Caki2 (cell line): ENCODE results near the gene ITGBL1. TPM values are rescaled to one million over a fixed set of nuclear protein-coding genes. Genes with fewer than 3 reads are reported as not detected.

ENCODE experiments used
- DNase-seq: peaks from one replicate; pipeline ENCODE4 v3.0.0-alpha.2; 2015; ENCODE audit warnings: low read depth
- in situ Hi-C: cut with HindIII; loops from 2 replicates; pipeline ENCODE4 v1.10.0; 2016; ENCODE audit warnings: low sequenced_read_pairs, low pct_unique_long_range_greater_than_20kb, mixed read lengths
- total RNA-seq: library from RNA; depleted of rRNA; stranded (reverse); fragments of >200 nt; shearing (Covaris generic); gene quantifications from 2 replicates; pipeline ENCODE4 v1.2.3, GENCODE V29; 2014; ENCODE audit warnings: low replicate concordance

ITGBL1 gene
- total RNA-seq, 1 experiment from 2014 or later: not detected

- DNase-seq: no peak
- in situ Hi-C loops: no loop called here
Observed at GRCh38 chr13:101447852-101448251, 4.6 kb upstream of the ITGBL1 start.

DNA sequence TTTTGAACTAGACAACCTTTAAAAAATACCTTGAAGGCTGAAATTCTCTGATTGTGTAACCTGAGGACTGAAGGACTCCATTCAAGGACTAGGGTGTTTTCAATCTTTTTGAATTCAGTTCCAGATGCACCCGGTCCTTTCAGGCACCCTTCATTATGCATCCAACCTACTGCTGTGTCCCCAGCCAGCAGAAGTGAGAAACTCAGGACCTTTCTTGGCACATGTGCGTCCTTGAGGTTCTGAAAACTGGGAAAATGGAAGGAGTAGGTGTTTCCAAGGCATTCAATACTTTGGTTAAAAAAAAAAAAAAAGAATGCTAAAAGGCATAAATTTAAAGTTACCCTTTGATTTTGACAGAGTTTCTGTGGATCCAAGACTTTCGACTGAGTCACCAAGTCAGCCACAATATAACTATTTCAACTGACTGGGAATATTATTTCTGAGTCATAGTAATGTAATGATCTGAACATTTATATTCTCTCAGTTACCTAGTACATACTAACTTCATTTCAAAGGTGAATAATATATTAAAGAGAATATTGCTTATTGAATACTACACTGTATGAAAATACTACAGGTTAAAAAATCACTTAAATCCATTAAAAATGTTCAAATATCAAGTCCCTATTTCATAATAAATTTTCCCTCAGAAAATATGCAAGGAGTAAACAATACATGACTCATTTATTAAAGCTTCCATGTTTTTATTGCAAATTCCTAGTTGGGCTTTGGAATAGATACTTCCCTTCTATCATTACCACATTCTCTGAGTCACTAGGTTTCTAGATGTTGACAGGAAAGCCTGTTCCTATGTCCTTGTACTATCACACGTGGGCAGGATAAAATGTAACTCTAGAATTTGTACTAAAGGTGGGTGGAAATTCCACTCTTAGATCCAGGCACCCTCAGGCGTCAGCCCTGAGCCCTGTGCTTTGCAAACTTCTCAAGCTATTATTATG is 2.4 kb upstream of the ITGBL1 start:
- in situ Hi-C loops: no loop called here
- DNase-seq: peak; percentile 55

DNA sequence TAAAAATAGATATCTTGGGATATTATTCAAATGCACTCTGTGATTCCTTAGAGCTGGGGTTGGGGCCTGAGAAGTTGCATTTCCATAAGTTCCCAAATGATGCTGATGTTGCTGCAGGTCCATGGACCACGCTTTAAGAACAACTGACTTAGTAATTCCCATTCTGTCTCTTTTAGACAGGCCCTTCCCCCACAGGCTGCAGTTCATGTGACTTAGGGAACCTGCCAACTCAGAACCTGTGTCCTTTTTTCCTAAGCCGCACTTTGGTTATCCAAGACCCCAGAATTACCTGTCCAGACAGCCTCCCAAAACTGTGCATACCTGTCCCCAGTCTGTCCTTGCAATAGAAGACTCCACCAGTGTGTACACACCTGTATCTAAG is 1.7 kb upstream of the ITGBL1 start:
- in situ Hi-C loops: no loop called here
- no peak for DNase-seq

DNA sequence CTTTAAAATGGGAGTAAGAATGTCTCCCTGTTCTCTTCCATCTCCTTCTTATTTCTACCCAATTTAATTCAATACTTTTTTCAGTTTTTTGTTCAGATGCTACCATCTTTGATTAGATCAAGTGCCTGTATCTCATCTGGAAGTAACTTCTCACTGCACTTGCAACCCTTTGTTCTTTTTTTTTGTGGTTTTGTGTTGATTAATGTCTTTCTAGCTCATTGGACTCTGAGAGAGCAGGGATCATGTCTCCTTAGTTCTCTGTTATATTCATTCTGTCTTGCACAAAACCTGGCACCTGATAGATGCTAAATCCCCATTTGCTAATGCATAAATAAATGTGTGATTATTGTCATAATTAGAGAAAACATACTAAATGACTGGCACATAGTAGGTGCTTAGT is 834 bp upstream of the ITGBL1 start:
- in situ Hi-C loops: no loop called here
- no peak for DNase-seq

DNA sequence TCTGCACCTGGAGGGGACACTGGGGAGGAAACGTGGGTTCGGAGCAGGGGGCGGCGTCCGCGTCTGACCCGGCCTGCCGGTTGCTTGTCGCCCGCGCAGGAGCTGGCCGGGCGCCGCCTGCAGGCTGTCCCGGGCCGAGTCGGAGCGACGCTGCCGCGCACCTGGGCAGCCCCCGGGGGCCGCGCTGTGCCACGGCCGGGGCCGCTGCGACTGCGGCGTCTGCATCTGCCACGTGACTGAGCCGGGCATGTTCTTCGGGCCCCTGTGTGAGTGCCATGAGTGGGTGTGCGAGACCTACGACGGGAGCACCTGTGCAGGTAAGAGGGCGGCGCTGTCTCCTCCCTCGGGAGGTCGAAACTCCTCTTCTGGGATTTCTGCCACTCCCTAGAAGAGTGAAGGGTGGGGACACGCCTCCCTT is 1.3 kb downstream of the ITGBL1 start:
- DNase-seq: no peak
- in situ Hi-C loops: no loop called here

DNA sequence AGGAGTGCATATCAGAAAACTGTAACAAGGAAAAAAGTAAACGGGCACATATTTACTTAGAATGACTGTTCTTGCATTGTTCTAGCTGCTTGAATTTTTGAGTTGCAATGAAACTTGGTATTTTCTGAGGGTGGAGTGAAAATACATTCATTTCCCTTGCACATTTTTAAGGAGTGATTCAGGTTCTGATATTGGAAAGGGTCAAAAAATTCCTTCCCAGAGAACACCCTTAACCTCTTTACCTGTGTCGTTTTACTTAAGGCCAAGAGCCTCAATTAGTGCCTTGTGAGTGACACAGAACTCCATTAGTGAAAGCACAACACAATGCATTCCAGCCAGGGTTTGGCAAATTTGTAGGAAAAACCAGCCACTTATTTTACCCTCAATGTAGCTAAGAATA is 2.3 kb downstream of the ITGBL1 start:
- in situ Hi-C loops: no loop called here
- peak; percentile 50 for DNase-seq

GRCh38 chr13:101455863-101456262 is 3.4 kb downstream of the ITGBL1 start:
- peak; percentile 77 for DNase-seq
- in situ Hi-C loops: no loop called here

- DNase-seq: no peak
- in situ Hi-C loops: no loop called here
Observed at GRCh38 chr13:101457176-101457575, 4.7 kb downstream of the ITGBL1 start.

DNA sequence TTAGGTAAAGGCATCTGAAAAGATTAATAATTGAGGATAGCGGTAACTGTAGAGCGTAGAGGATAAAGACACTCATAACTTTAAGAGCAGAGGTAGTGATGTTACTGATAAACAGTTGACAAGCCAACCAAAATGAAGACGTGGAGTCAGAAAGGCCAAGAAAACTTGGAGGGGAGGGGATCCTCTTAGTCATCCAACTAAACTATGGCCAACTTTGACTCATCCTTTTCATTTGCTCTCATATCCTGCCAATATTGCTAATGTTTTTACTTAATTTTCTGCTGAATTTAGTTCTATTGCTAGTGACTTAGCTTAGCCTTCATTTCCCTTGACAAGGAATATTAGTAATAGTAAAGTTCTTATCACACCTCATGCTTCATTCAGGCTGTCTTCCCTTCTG is 13.4 kb downstream of the ITGBL1 start:
- DNase-seq: no peak
- in situ Hi-C loops: no loop called here

- DNase-seq: no peak
- in situ Hi-C loops: no loop called here
Observed at GRCh38 chr13:101467415-101467814, 14.9 kb downstream of the ITGBL1 start.

- in situ Hi-C loops: no loop called here
- no peak for DNase-seq
Observed at GRCh38 chr13:101473458-101473857, 21.0 kb downstream of the ITGBL1 start.

DNA sequence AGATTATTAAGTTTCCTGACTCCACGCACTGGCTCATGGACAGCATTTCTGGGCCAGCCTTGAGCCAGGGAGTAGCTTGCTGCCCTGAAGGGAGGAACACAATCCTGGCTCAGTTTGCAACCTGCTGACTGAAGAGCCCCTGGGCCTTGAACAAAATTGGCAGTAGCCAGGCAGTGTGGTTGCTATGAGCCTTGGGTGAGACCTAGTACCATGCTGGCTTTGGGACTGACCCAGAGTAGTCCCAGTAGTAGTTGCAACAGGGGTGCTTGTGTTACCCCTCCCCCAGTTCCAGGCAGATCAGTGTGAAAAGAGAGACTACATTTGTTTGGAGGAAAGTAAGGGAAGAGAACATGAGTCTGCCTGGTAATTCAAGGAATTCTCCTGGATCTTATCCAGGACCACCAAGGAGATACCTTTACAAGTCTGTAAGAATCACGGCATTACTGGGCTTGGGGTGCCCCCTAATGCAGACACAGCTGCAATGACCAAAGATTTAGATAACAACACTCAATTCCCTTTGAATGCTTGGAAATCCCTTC is 22.0 kb downstream of the ITGBL1 start:
- in situ Hi-C loops: no loop called here
- peak; percentile 7 for DNase-seq

- DNase-seq: no peak
- in situ Hi-C loops: no loop called here
Observed at GRCh38 chr13:101475536-101475935, 23.1 kb downstream of the ITGBL1 start.

DNA sequence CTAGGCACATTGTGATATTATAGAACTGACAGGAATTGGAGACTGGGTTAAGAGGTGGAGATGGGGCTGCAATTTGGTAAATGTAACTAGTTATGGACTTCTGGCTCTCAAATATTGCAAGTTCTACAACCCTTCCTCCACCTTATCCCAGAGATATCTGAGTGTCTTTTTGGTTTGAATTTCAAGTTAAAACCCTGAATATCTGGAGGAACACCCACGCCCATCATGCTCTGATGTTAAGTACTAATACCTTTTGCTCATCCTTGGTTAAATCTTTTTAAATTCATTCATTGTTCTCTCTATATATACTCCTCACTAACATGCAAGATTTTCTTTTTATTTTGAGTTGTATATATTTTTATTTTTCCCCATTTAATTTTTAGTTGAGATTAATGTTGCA is 28.9 kb downstream of the ITGBL1 start:
- in situ Hi-C loops: no loop called here
- DNase-seq: no peak

GRCh38 chr13:101486708-101487437 is 34.4 kb downstream of the ITGBL1 start:
- in situ Hi-C loops: no loop called here
- DNase-seq: no peak

- in situ Hi-C loops: no loop called here
- DNase-seq: no peak
Observed at GRCh38 chr13:101487438-101487830, 35.0 kb downstream of the ITGBL1 start.

DNA sequence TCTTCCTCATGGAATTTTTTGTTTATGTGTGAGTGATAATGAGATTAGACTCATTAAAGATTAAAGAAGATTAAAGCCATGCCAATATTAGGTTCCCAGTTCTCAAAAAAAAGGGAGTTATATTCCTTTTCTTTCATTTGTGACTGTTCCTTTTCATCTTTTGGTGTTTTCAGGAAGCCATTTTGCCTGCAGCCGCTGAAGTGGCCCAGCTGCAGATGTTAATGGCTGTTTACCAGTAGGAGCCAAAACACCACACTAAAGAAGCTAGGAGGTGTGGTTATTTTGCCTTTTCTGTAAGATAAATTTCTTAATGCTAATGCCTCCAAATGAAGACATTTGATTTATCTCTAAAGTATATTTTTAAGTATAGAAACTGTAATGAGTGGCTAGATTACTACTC is 36.3 kb downstream of the ITGBL1 start:
- DNase-seq: no peak
- in situ Hi-C loops: no loop called here

DNA sequence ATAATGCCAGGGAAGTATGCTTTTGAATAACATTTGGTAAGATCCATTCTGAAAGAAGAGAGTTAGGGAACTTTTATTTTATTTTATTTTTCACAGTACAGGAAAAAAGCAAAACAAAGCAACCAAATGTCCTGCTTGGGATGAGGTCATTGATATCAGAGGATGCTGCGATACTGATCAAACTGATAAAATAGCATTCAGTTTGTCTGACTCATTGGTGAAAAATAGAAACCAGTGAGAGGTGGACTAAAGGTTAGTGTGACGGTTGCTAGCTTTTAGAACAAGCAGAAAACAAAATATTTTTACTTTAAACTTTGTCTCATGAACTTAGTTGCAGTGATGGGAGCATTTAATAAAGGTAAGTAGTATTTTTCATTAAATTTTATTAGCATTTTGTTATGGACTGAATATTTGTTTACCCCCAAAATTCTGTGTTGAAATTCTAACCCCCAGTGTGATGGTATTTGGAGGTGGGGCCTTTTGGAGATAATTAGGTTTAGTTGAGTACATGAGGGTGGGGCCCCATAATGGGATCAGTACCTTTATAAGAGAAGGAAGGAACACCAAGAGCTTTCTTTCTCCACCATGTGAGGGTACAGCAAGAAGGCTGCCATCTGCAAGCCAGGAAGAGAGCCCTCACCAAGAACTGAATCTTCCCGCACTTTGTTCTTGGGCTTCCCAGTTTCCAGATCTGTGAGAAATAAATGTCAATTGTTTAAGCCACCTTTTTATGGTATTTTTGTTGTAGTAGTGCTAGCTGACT is 37.3 kb downstream of the ITGBL1 start:
- in situ Hi-C loops: no loop called here

More for the DNA sequence above, 37.3 kb downstream of the ITGBL1 start:
- DNase-seq: no peak
